Ovary (tissue), 9 donors: Measurements from ENCODE around the gene PRDM16. TPM values are rescaled to one million over a fixed set of nuclear protein-coding genes. Genes with fewer than 3 reads are reported as not detected.

Experiments used
- DNase-seq, 5 donors: peaks; one replicate each; pipeline ENCODE4 v3.0.0-alpha.2; 2019 to 2020
- H3K27ac ChIP-seq, 2 donors: fragments of 200-600 bp; one replicate each; pipeline versions ENCODE4 v1.5.1 to v1.8.0; 2019 to 2022
- H3K27me3 ChIP-seq: fragments of 200-600 bp; one replicate; pipeline ENCODE4 v1.8.0; 2022
- H3K36me3 ChIP-seq: fragments of 200-600 bp; sonication (generic); one replicate; pipeline ENCODE4 v1.5.1; 2019
- H3K4me1 ChIP-seq: one replicate; pipeline ENCODE4 v1.8.1; 2013; ENCODE audit warnings: mild to moderate bottlenecking, moderate library complexity; ENCODE audit not compliant: insufficient read depth
- H3K4me3 ChIP-seq: fragments of 200-600 bp; sonication (generic); one replicate; pipeline ENCODE4 v1.5.1; 2017
- H3K9me3 ChIP-seq, 2 donors: fragments of 200-600 bp in 1 of 2; sonication (generic) in 1 of 2; one replicate each; pipeline versions ENCODE4 v1.5.1 to v1.8.1; 2013 to 2019; ENCODE audit warnings: mild to moderate bottlenecking in 1 of 2, moderate library complexity in 1 of 2
- CTCF ChIP-seq, 3 donors: fragments of 450-650 bp in 2 of 3; fragments of 200-600 bp in 1 of 3; IDR thresholded peaks; one replicate each; pipeline versions ENCODE4 v1.5.1 to v1.8.0; 2016 to 2022; ENCODE audit warnings: antibody characterized with exemption in 3 of 3, mild to moderate bottlenecking in 1 of 3
- EP300 ChIP-seq: sonication (generic); formaldehyde crosslinking; IDR thresholded peaks from one replicate; pipeline ENCODE4 v1.6.1; 2017; ENCODE audit warnings: antibody characterized with exemption
- POLR2A ChIP-seq: fragments of 450-650 bp; IDR thresholded peaks from one replicate; pipeline ENCODE4 v1.6.1; 2017; ENCODE audit warnings: antibody characterized with exemption, mild to moderate bottlenecking, moderate library complexity
- WGBS, 3 donors: extraction: QIAGEN DNeasy Blood & Tissue Kit in 1 of 3; methylation state at CpG; one replicate each; pipeline versions ENCODE4 v1.1.5 to v1.1.7; 2013 to 2017; 5-methylcytosine and 5-hydroxymethylcytosine counted together
- intact Hi-C, 4 donors: fragments of 100-400 bp; cut with DNase I; formaldehyde crosslinking; loops; one replicate each; pipeline versions ENCODE4 v1.11.0 to v1.15.1; 2022 to 2023
- polyA plus RNA-seq, 2 donors: library from polyadenylated mRNA; stranded (reverse); fragments of 200-250 nt in 1 of 2; fragments of 350-450 nt in 1 of 2; fragmentation: Illumina TruSeq in 1 of 2; extraction: RNeasy Lipid Tissue Mini Kit (QIAGEN cat#74804) in 1 of 2; gene quantifications; one replicate each; pipeline ENCODE4 v1.2.3, GENCODE V29; 2013 to 2014
- total RNA-seq, 7 donors: library from RNA; depleted of rRNA in 2 of 7; stranded (reverse); fragments of >200 nt in 2 of 7; fragmentation: NEBNext Ultra II Directional in 3 of 7; extraction: Animal tissue kit (Norgen Biotek cat#: 25700) in 3 of 7; gene quantifications; one replicate each; pipeline versions ENCODE4 v1.1.0 to v1.2.4, GENCODE V29; 2016 to 2023
- donor health status: DM: no; HTN: no; CAD: no; lungs with moderate emphysema.
- donor health status: DM: no; HTN: no; CAD: no.
- donor health status: Bipolar disorder and iron deficiency.
- donor health status: DM: yes; HTN: yes; CAD: no.
- donor health status: DM: no; HTN: no; CAD: no.
- donor health status: DM: yes; HTN: yes; CAD: no.

PRDM16 gene
- total and polyA plus RNA-seq, 9 donors: 1.1 to 17.3 (median 3.9) TPM

GRCh38 chr1:3295846-3296245 lies 226.8 kb downstream of the PRDM16 start:
- intact Hi-C loops: no loop called here
- no peak for TF ChIP-seq POLR2A
- TF ChIP-seq CTCF (IDR thresholded peaks at IDR 0.05): no peak
- no peak for TF ChIP-seq EP300
- no peak overlapping the region for H3K27ac ChIP-seq
- no peaks in the 10 kb centered on the region for H3K4me1 ChIP-seq
- 74 to 89% (median 89%) methylated on average over 12 of the region's 12 CpGs for WGBS, 3 donors
- no peaks in the 10 kb centered on the region for H3K36me3 ChIP-seq
- no peak overlapping the region for H3K4me3 ChIP-seq
- H3K27me3 ChIP-seq: no peaks in the 10 kb centered on the region
- no peaks in the 10 kb centered on the region for H3K9me3 ChIP-seq
- no peak for DNase-seq

- intact Hi-C loops: no loop called here
- Histone ChIP-seq H3K4me3 (no peak overlapping the region), H3K27me3 (no peaks in the 10 kb centered on the region), H3K9me3 (no peaks in the 10 kb centered on the region), H3K27ac (no peak overlapping the region), H3K36me3 (no peaks in the 10 kb centered on the region), H3K4me1 (no peaks in the 10 kb centered on the region)
- no peak for TF ChIP-seq EP300
- no peak for TF ChIP-seq CTCF (IDR thresholded peaks at IDR 0.05)
- no peak for TF ChIP-seq POLR2A
- WGBS, 3 donors: 51 to 54% (median 52%) methylated on average over 11 of the region's 11 CpGs
- no peak for DNase-seq
These were observed 227.3 kb downstream of the PRDM16 start for GRCh38 chr1:3296326-3296725.

GRCh38 chr1:3296826-3297225 lies 227.8 kb downstream of the PRDM16 start:
- 84 to 88% (median 88%) methylated on average over 16 of the region's 16 CpGs for WGBS, 3 donors
- DNase-seq: no peak
- Histone ChIP-seq H3K36me3 (no peaks in the 10 kb centered on the region), H3K9me3 (no peaks in the 10 kb centered on the region), H3K4me3 (no peak overlapping the region), H3K27me3 (no peaks in the 10 kb centered on the region), H3K4me1 (no peaks in the 10 kb centered on the region), H3K27ac (no peak overlapping the region)
- no peak for TF ChIP-seq POLR2A
- TF ChIP-seq CTCF (IDR thresholded peaks at IDR 0.05): no peak
- no peak for TF ChIP-seq EP300
- intact Hi-C loops: no loop called here

GRCh38 chr1:3297756-3298155 lies 228.8 kb downstream of the PRDM16 start:
- H3K27ac ChIP-seq: no peak overlapping the region
- no peak for DNase-seq
- WGBS, 3 donors: 85 to 90% (median 86%) methylated on average over 7 of the region's 7 CpGs
- H3K27me3 ChIP-seq: no peaks in the 10 kb centered on the region
- intact Hi-C loops: no loop called here
- H3K4me1 ChIP-seq: no peaks in the 10 kb centered on the region
- no peaks in the 10 kb centered on the region for H3K36me3 ChIP-seq
- no peak overlapping the region for H3K4me3 ChIP-seq
- TF ChIP-seq CTCF (IDR thresholded peaks at IDR 0.05): no peak
- TF ChIP-seq EP300: no peak
- no peak for TF ChIP-seq POLR2A
- H3K9me3 ChIP-seq: no peaks in the 10 kb centered on the region

GRCh38 chr1:3298197-3298596 lies 229.2 kb downstream of the PRDM16 start:
- 87 to 92% (median 90%) methylated on average over 15 of the region's 15 CpGs for WGBS, 3 donors
- no peak for TF ChIP-seq CTCF (IDR thresholded peaks at IDR 0.05)
- H3K27me3 ChIP-seq: no peaks in the 10 kb centered on the region
- intact Hi-C loops: no loop called here
- no peak overlapping the region for H3K4me3 ChIP-seq
- H3K4me1 ChIP-seq: no peaks in the 10 kb centered on the region
- DNase-seq: no peak
- no peaks in the 10 kb centered on the region for H3K36me3 ChIP-seq
- H3K9me3 ChIP-seq: no peaks in the 10 kb centered on the region
- H3K27ac ChIP-seq: no peak overlapping the region
